ENCODE data around the gene COG7.

DNA sequence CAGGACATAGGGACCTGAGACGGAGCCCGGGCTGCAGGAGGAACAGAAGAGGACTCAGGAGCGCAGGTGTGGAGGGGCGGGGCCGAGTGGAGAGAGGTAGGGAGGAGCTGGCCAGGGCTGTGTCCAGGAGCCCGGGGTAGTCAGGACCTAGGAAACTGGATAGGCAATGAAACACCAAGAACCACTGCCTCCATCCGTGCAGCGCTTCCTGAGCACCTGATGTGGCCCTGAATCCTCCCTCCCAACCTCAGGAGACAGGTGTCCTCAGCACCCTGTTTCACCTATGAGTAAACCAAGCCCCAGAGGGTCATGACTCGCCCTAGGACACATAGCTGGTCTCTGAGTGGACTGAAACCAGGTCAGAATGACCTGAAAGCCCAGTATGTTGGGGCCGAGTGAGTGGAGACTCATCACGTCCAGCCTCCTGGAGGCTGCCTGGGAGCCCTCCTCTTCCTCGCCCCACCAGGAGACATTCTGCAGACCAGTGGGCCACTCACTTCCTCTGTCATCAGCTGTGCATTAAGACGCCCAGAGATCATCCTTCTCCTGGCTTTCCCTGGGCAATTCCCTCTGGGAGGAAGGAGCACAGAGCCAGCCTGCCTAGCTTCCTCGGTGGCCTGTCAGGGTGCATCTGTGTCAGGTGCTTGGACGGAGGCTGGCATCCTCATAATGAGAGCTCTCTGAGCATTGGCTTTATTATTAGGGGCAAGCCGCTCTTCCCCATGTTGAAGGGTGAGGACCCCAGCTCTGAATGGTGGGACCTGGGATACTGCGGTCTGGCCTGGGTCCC, 78.1 kb downstream of the COG7 start:
- TF ChIP-seq EZH2 (IDR thresholded peaks at IDR 0.05) (no peak), POLR2AphosphoS5 (IDR thresholded peaks at IDR 0.05; ENCODE audit: borderline replicate concordance, low read depth, low read length) (no peak)

All from SK-N-MC (cell line).